MM.1S (cell line): Measurements from ENCODE around the gene FZR1.

ENCODE experiments used
- DNase-seq: peaks from one replicate; pipeline ENCODE4 v3.0.0-alpha.2; 2015
- H2AFZ ChIP-seq: fragments of 300-600 bp; sonication (generic); 2 replicates; pipeline ENCODE4 v1.6.0; 2016; ENCODE audit warnings: antibody characterized with exemption, low read length
- H3F3A ChIP-seq: fragments of 300-600 bp; sonication (generic); 2 replicates; pipeline ENCODE4 v1.6.1; 2016; ENCODE audit warnings: mild to moderate bottlenecking, antibody characterized with exemption, low read length, moderate library complexity, mixed read lengths; ENCODE audit not compliant: insufficient read depth
- H3K27ac ChIP-seq: fragments of 300-600 bp; sonication (generic); 2 replicates; pipeline ENCODE4 v1.5.1; 2016; ENCODE audit warnings: mild to moderate bottlenecking, low read length
- H3K27me3 ChIP-seq: fragments of 300-600 bp; sonication (generic); replicated peaks from 2 replicates; pipeline ENCODE4 v1.6.0; 2016; ENCODE audit warnings: low read length; ENCODE audit not compliant: insufficient read depth
- H3K36me3 ChIP-seq: fragments of 300-600 bp; sonication (generic); replicated peaks from 2 replicates; pipeline ENCODE4 v1.6.1; 2016; ENCODE audit warnings: mild to moderate bottlenecking, low read length, mixed read lengths; ENCODE audit not compliant: insufficient read depth
- H3K4me1 ChIP-seq: fragments of 300-600 bp; sonication (generic); 2 replicates; pipeline ENCODE4 v1.6.1; 2016; ENCODE audit warnings: low read length, mixed read lengths
- H3K4me2 ChIP-seq: fragments of 300-600 bp; sonication (generic); 2 replicates; pipeline ENCODE4 v1.6.0; 2016; ENCODE audit warnings: low read depth, low read length
- H3K4me3 ChIP-seq: fragments of 300-600 bp; sonication (generic); 2 replicates; pipeline ENCODE4 v1.5.1; 2016; ENCODE audit warnings: low read length, mixed read lengths
- H3K79me2 ChIP-seq: fragments of 300-600 bp; sonication (generic); 2 replicates; pipeline ENCODE4 v1.6.1; 2016; ENCODE audit warnings: mixed run types, low read length, mixed read lengths
- H3K9ac ChIP-seq: fragments of 300-600 bp; sonication (generic); 2 replicates; pipeline ENCODE4 v1.6.1; 2016; ENCODE audit warnings: low read length, mixed read lengths
- H3K9me2 ChIP-seq: fragments of 300-600 bp; sonication (generic); replicated peaks from 2 replicates; pipeline ENCODE4 v1.6.1; 2016; ENCODE audit warnings: mild to moderate bottlenecking, low read length, mixed read lengths; ENCODE audit not compliant: insufficient read depth
- H3K9me3 ChIP-seq: fragments of 300-600 bp; sonication (generic); replicated peaks from 2 replicates; pipeline ENCODE4 v1.6.1; 2016; ENCODE audit warnings: mild to moderate bottlenecking, low read length, mixed read lengths; ENCODE audit not compliant: insufficient read depth
- H4K20me1 ChIP-seq: fragments of 300-600 bp; sonication (generic); 2 replicates; pipeline ENCODE4 v1.6.1; 2016; ENCODE audit warnings: mild to moderate bottlenecking, low read length, moderate library complexity, mixed read lengths; ENCODE audit not compliant: insufficient read depth
- EZH2 ChIP-seq: fragments of 300-600 bp; sonication (generic); optimal IDR thresholded peaks from 2 replicates; pipeline ENCODE3; 2017; ENCODE audit warnings: low read depth, mild to moderate bottlenecking, antibody characterized with exemption, low read length, mixed read lengths
- EZH2phosphoT487 ChIP-seq: fragments of 300-600 bp; sonication (generic); IDR thresholded peaks from 2 replicates; pipeline ENCODE4 v1.6.1; 2018; ENCODE audit warnings: antibody characterized with exemption, low read length
- TF ChIP-seq, protein P1 (sequence below): fragments of 300-600 bp; sonication (generic); IDR thresholded peaks from 2 replicates; pipeline ENCODE4 v1.5.1; 2016; ENCODE audit warnings: antibody characterized with exemption, low read length, mixed read lengths

FZR1 gene

GRCh38 chr19:3481241-3482090 is 24.6 kb upstream of the FZR1 start:
- TF ChIP-seq EZH2 = no peak
- TF ChIP-seq, protein P1, sequence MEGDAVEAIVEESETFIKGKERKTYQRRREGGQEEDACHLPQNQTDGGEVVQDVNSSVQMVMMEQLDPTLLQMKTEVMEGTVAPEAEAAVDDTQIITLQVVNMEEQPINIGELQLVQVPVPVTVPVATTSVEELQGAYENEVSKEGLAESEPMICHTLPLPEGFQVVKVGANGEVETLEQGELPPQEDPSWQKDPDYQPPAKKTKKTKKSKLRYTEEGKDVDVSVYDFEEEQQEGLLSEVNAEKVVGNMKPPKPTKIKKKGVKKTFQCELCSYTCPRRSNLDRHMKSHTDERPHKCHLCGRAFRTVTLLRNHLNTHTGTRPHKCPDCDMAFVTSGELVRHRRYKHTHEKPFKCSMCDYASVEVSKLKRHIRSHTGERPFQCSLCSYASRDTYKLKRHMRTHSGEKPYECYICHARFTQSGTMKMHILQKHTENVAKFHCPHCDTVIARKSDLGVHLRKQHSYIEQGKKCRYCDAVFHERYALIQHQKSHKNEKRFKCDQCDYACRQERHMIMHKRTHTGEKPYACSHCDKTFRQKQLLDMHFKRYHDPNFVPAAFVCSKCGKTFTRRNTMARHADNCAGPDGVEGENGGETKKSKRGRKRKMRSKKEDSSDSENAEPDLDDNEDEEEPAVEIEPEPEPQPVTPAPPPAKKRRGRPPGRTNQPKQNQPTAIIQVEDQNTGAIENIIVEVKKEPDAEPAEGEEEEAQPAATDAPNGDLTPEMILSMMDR = no peak
- no peak for TF ChIP-seq EZH2phosphoT487
- H3F3A ChIP-seq = no peaks in the 10 kb centered on the region
- H3K79me2 ChIP-seq = no peaks in the 10 kb centered on the region
- H3K9me2 ChIP-seq = no peaks in the 10 kb centered on the region
- no peaks in the 10 kb centered on the region for H3K4me1 ChIP-seq
- no peaks in the 10 kb centered on the region for H4K20me1 ChIP-seq
- no peaks in the 10 kb centered on the region for H3K9me3 ChIP-seq
- no peak for DNase-seq
- H2AFZ ChIP-seq = no peak overlapping the region
- no peak overlapping the region for H3K4me2 ChIP-seq
- H3K27me3 ChIP-seq = peaks cover 74% of the 10 kb centered on the region
- H3K9ac ChIP-seq = no peak overlapping the region
- H3K4me3 ChIP-seq = no peak overlapping the region
- no peaks in the 10 kb centered on the region for H3K36me3 ChIP-seq
- H3K27ac ChIP-seq = no peak overlapping the region

- no peak overlapping the region for H3K4me2 ChIP-seq
- H2AFZ ChIP-seq = no peak overlapping the region
- H3K27ac ChIP-seq = no peak overlapping the region
Measured at GRCh38 chr19:3482507-3483225, 23.4 kb upstream of the FZR1 start.

GRCh38 chr19:3483226-3483628 is 22.9 kb upstream of the FZR1 start, which contains the start of gene SMIM44:
TSS of gene SMIM44 (minus strand) at chr19:3483441. CDS start at chr19:3483403, 38 bp downstream.
- H3K9me3 ChIP-seq = no peaks in the 10 kb centered on the region
- H3K9me2 ChIP-seq = no peaks in the 10 kb centered on the region
- no peak within 1 kb of the TSS for H2AFZ ChIP-seq
- H3K79me2 ChIP-seq = no peaks in the 10 kb centered on the region
- no peak within 1 kb of the TSS for H3K4me2 ChIP-seq
- no peak within 1 kb of the TSS for H3K9ac ChIP-seq
- no peak within 1 kb of the TSS for H3K27ac ChIP-seq
- H4K20me1 ChIP-seq = no peaks in the 10 kb centered on the region
- no peak within 1 kb of the TSS for H3K4me3 ChIP-seq
- no peaks in the 10 kb centered on the region for H3K4me1 ChIP-seq
- TF ChIP-seq EZH2 = no peak
- no peak for TF ChIP-seq EZH2phosphoT487
- TF ChIP-seq, protein P1 = no peak
- DNase-seq = no peak
- peaks cover 67% of the 10 kb centered on the region for H3K27me3 ChIP-seq
- no peaks in the 10 kb centered on the region for H3K36me3 ChIP-seq
- H3F3A ChIP-seq = no peaks in the 10 kb centered on the region

More at GRCh38 chr19:3482507-3483225, 23.4 kb upstream of the FZR1 start:
- no peaks in the 10 kb centered on the region for H3F3A ChIP-seq
- TF ChIP-seq, protein P1 = no peak
- TF ChIP-seq EZH2phosphoT487 (no peak), EZH2 (no peak)
- H3K9me2 ChIP-seq = no peaks in the 10 kb centered on the region
- no peaks in the 10 kb centered on the region for H3K79me2 ChIP-seq
- no peaks in the 10 kb centered on the region for H4K20me1 ChIP-seq
- no peak overlapping the region for H3K9ac ChIP-seq
- H3K27me3 ChIP-seq = peaks cover 72% of the 10 kb centered on the region
- no peaks in the 10 kb centered on the region for H3K9me3 ChIP-seq
- no peaks in the 10 kb centered on the region for H3K4me1 ChIP-seq
- H3K4me3 ChIP-seq = no peak overlapping the region
- no peak for DNase-seq
- no peaks in the 10 kb centered on the region for H3K36me3 ChIP-seq
